Stimulated activated CD8-positive, alpha-beta memory T cell treated with anti-CD3 and anti-CD28 coated beads, Interleukin-15, amount 100 ng/mL, for 48 hours (primary cell): ENCODE results near the gene ZNRF2.
A peak's percentile ranks its signal among the peaks of the same experiment; 100 is the strongest.
"Not testable (repeated sequence)": the region's sequence is repeated elsewhere in the genome, so short reads cannot be mapped to it uniquely, and the experiment has no call there.

Experiments
- DNase-seq, 2 donors: peaks; one replicate each; pipeline ENCODE4 v3.0.0-alpha.2; 2020; ENCODE audit warnings: low read depth in 2 of 2

Gene ZNRF2

GRCh38 chr7:30260246-30260768 is 24.1 kb upstream of the ZNRF2 start:
- DNase-seq: no peak

- no peak for DNase-seq
Observed at GRCh38 chr7:30263090-30263710, 21.2 kb upstream of the ZNRF2 start.

GRCh38 chr7:30264052-30264451 is 20.3 kb upstream of the ZNRF2 start:
- no peak for DNase-seq

- DNase-seq: not testable (repeated sequence)
Observed at GRCh38 chr7:30265189-30265588, 19.2 kb upstream of the ZNRF2 start.

GRCh38 chr7:30266686-30267085 is 17.7 kb upstream of the ZNRF2 start:
- DNase-seq: no peak

GRCh38 chr7:30268586-30268985 is 15.8 kb upstream of the ZNRF2 start:
- no peak for DNase-seq

GRCh38 chr7:30269490-30269889 is 14.9 kb upstream of the ZNRF2 start:
- no peak for DNase-seq

- DNase-seq: no peak
Observed at GRCh38 chr7:30270921-30271320, 13.5 kb upstream of the ZNRF2 start.

- no peak for DNase-seq
Observed at GRCh38 chr7:30272126-30272525, 12.3 kb upstream of the ZNRF2 start.

- DNase-seq: no peak
Observed at GRCh38 chr7:30273552-30273951, 10.8 kb upstream of the ZNRF2 start.

GRCh38 chr7:30274641-30275040 is 9.8 kb upstream of the ZNRF2 start:
- DNase-seq: no peak

GRCh38 chr7:30276203-30276900 is 8.0 kb upstream of the ZNRF2 start:
- peak in 1 of 2 donors; percentile 8 for DNase-seq

- DNase-seq: no peak
Observed at GRCh38 chr7:30278376-30278775, 6.0 kb upstream of the ZNRF2 start.

GRCh38 chr7:30278849-30279652 is 5.3 kb upstream of the ZNRF2 start:
- DNase-seq: no peak

- no peak for DNase-seq
Observed at GRCh38 chr7:30279653-30279904, 4.8 kb upstream of the ZNRF2 start.

- DNase-seq: no peak
Observed at GRCh38 chr7:30280631-30281030, 3.8 kb upstream of the ZNRF2 start.

- no peak for DNase-seq
Observed at GRCh38 chr7:30281263-30281662, 3.1 kb upstream of the ZNRF2 start.

- no peak for DNase-seq
Observed at GRCh38 chr7:30281791-30282190, 2.6 kb upstream of the ZNRF2 start.

- no peak for DNase-seq
Observed at GRCh38 chr7:30282735-30283134, 1.7 kb upstream of the ZNRF2 start.

GRCh38 chr7:30285067-30285535 is 704 bp downstream of the ZNRF2 start:
- peak in 1 of 2 donors; percentile 2 for DNase-seq

- peak; percentile 45 to 49 for DNase-seq
Observed at GRCh38 chr7:30285536-30286284, 1.3 kb downstream of the ZNRF2 start.

GRCh38 chr7:30286749-30287148 is 2.4 kb downstream of the ZNRF2 start:
- no peak for DNase-seq
